NCI-H510A (cell line): ENCODE results near the gene ADAMTSL2.

Source experiments
- DNase-seq: peaks from one replicate; lab custom pipeline; 2025; lab: John Stamatoyannopoulos, UW

ADAMTSL2 gene

DNA sequence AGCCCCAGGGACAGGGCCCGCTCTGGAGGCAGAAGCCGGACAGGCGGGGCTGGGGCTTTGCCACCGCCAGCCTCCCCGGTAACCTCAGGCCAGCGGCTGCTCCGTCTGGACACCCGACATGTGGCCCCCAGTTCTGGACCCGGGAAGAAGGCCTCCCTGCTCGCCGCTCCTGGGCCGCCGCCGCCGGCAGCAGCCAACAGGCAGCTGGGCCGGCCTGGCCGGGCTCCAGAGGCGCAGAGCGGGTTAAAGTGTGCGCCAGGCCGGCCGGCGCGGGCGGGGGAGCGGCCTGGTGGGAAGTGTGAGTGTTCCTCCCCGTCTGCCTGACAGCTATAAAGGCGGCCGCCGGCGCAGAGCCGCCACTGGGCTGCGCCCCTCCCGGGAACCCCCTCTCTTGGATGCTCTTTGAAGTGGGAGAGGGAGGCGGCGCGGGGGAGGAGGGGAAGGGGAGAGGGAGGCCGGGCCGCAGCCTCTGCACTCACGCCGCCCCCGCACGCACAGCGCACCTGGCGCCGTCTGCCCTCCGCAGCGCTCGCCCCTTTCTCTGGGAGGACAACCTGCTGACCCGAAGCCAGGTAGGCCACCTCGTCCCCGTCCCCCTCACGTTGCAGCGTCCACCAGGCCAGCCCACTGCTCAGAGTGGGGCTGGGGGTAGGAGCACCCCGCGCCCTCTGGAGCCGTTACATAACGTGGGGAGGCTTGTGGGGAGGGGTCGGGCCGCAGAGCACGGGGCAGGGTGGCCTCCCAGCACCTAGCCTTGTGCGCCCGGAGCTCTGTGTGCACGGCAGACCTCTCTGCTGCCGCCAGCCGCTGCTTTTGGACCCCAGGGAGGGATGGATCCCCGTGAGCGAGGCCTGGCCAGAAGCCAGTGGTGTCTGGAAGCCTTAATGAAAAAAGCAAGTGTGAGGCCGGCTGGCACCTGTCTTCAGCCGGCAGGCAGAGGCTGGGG lies at the start of gene ADAMTSL2:
Gene ADAMTSL2 (plus strand): TSS at position 359 of the 946 bp plus-strand sequence. CDS start 2,009 bp downstream, outside the sequence.
- DNase-seq, result peak; percentile 74

- DNase-seq, result no peak
Observed at GRCh38 chr9:133485531-133486260, 48.8 kb upstream of the ADAMTSL2 start.

DNA sequence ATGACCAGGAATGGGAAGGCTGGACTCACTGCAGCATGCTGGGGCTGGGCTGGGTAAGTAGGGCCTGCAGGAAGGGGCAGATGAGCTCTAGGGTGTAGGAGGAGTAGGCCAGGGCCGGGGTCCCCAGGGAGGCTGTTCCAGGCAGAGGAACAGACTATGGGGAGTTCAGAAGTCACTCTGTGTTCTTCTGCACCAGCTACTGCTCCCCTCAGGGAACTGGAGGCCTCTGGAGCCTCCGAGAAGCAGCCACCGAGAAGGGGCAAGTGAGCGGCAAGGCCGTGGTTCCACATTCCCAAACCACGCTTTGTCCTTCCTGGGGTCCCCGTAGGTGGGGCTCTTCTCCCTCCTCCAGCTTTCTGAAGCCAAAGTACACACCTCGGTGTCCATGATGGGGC lies 47.2 kb upstream of the ADAMTSL2 start:
- no peak for DNase-seq

DNA sequence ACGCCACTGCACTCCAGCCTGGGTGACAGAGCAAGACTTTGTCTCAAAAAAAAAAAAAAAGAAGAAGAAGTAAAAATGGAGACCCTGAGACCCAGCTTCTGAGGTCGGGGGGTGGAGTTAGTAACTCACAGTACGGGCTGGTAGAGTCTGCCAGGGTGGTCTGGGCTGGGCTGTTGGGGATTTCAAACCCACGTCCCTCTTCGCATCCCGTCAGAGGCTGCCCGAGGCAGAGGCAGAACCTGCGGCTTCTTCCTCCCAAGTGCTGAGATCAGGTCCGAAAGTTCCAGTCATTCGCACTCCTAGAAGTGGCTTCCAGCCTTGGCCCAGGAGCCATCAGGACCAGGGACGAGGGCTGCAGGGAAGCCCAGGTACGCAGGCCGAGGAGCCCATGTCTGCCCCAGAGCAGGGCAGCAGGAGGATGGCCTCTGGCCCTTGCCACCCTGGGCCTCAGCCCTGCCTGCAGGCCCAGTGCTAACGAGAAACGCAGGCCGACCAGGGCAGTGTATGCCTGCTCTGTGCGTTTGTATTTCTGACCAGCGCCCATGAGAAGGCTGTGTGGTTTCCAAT lies 45.7 kb upstream of the ADAMTSL2 start:
- DNase-seq, result no peak

DNA sequence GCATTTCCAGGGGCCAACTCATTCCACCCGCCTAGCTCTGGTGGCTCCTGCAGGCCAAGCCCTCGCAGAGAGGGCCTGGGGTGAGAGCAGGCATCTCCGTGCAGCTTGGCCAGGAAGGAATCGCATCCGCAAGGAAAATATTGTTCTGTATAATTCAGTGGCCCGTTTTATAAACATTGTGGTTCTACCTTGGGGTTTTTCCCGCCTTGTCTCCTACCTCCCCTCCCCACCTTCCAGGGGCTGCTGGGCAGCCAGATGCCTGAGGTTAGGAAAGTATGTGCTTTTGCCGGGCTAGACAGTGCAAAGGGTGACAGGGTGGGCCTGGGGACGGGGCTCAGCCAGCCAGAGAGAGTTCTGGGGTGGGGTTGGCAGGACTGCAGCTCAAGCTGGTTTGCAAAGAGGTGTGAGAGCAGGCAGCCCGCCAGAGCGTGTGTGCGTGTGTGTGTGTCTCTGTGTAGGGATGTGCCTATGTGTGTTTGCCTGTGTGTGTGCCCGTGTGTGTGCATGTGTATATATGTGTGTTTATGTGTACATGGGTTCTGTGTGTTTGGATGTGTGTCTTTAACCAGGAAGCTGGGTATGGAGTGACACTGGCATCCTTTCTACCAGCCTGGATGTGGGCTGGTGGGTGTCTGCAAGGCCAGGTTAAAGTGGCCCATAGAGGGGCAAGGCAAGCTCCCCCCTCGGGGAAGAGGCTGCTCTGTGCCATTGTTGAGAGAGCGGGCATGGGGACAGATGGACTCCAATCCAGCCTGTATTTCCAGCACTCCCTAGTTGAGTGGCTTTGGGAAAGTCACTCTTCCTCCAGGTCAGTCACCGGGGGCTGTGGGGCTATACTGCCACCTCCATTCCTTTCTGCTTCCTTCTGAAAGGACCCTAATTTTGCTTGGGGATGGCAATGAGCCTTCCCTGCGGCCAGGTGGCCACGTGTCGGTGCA lies 45.0 kb upstream of the ADAMTSL2 start:
- no peak for DNase-seq

DNA sequence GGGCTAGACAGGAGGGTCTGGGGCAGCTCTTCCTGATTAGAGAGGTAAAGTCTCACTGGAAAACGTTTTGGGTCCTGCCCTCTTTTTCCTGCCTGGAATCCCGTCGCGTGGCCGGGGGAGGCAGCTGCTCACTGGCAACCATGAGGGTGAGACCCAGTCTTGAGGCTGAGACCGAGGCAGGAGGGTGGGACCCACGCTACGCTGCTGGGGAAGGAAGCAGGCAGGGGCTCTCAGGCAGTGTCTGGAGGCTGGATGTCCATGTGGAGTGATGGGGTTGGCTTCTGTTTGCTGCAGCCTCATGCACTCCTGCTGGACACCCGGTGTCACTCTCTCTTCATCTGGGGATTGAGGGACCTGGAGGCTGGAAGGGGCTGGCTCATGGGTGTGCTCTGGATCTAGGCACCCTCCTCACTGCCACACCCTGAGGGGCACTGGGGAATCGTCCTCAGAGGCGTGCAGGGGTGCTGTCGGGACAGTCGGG lies 44.3 kb upstream of the ADAMTSL2 start:
- DNase-seq, result no peak

GRCh38 chr9:133490865-133491655 lies 43.4 kb upstream of the ADAMTSL2 start:
- no peak for DNase-seq

- no peak for DNase-seq
Observed at GRCh38 chr9:133491656-133491925, 42.9 kb upstream of the ADAMTSL2 start.

GRCh38 chr9:133492061-133493021 lies 42.2 kb upstream of the ADAMTSL2 start:
- no peak for DNase-seq

DNA sequence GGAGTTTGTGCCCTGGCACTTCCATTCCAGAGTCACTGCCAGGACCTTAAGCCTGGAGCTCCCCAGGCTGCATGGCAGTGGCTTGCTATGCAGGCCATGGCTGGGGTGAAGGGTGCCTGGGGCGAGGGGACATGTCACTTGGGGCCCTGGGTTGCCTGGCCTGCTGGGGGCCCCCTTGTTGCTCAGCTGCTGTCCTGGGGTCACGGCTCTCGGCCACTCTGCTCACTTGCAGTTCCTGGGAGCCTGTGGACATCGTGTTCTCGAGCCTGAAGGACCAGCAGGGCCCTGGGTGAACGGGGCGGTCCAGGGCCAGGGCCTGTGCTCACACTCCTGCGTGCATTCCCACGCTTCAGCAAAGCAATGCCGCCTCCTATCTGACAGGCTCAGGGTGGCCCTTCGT lies 41.1 kb upstream of the ADAMTSL2 start:
- no peak for DNase-seq

DNA sequence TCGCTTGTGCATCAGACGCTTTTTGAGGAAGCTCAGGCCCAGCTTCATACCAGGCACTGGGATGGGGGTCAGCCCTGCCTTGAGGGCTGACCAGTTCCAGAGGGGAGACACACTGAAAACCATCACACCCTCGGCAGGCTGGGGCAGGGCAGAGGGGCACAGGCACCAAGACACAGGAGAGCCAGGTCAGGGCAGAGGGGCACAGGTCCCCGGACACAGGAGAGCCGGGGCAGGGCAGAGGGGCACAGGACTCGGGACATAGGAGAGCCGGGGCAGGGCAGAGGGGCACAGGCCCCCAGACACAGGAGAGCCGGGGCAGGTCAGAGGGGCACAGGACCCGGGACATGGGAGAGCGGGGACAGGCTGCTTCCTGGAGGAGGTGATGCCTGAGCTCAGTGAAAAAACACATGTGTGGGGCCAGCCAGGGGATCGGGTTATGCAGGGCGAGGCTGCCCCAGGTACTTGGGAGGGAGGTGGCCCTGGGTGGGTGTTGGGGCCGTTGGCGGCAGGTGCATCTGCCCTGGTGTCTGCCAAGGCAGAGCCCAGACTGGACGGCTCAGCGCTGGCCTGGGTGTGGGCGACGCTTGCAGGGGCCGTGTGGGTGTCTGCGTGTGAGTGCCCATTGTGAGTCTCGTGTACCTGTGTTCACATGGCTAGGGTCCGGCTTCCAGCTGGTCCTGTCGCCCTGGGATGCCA lies 40.5 kb upstream of the ADAMTSL2 start:
- DNase-seq, result no peak

DNA sequence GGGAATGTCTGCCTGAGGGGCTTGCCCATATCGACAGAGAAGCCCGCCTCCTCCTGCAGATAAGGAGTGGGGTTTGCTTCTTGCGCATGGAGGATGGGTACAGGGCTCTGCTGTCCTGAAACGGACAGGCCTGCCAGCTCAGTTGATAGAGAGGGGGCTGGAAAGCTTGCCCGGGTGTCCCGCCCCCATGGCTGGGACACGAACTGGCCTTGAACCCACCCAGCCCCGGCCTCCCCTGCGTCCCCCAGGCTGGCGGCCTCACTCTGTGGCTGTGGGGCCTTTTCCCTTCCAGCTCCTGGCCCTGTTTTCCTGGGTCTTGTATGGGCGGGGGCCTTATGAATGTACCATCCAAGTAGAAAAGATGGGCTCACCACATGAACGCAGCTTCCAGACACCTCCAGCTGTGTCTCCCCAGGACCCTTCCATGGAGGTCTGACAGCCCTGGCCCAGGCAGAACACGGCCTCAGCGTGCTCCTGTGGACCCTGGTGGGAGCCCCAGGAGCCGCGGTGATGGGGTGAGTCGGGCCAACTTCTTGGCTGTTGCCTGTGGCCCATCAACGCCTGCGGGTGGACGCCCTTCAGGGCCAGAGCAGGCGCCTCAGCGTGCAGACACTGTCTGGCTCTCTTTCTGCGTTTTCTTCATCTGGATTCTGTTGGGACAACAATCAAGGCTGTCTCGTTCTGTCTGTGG lies 39.7 kb upstream of the ADAMTSL2 start:
- no peak for DNase-seq

DNA sequence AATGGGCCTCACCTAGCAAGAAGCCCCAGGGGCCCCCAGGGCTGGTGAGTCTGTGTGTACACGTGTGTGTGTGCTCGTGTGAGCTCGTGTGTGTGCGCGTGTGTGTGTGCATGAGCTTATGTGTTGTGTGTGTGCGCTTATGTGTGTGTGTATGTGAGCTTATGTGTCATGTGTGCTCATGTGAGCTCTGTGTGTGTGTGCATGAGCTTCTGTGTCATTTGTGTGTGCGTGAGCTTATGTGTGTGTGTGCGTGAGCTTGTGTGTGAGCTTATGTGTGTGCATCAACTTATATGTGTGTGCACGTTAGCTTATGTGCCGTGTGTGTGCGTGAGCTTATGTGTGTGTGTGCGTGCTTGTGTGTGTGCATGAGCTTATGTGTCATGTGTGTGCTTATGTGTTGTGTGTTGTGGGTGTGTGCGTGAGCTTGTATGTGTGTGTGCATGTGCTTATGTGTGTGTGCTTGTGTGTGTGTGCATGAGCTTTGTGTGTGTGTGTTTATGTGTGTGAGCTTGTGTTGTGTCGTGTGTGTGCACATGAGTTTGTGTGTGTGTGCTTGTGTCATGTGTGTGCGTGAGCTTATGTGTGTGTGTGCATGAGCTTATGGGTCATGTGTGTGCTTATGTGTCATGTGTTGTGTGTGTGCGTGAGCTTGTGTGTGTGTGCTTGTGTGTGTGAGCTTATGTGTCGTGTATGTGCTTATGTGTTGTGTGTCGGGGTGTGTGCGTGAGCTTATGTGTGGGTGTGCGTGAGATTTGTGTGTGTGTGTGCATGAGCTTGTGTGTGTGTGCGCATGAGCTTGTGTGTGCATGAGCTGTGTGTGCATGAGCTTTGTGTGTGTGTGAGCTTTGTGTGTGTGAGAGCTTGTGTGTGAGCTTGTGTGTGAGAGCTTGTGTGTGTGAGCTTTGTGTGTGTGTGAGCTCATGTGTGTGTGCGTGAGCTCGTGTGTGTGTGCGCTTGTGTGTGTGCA lies 38.9 kb upstream of the ADAMTSL2 start:
- DNase-seq, result no peak

DNA sequence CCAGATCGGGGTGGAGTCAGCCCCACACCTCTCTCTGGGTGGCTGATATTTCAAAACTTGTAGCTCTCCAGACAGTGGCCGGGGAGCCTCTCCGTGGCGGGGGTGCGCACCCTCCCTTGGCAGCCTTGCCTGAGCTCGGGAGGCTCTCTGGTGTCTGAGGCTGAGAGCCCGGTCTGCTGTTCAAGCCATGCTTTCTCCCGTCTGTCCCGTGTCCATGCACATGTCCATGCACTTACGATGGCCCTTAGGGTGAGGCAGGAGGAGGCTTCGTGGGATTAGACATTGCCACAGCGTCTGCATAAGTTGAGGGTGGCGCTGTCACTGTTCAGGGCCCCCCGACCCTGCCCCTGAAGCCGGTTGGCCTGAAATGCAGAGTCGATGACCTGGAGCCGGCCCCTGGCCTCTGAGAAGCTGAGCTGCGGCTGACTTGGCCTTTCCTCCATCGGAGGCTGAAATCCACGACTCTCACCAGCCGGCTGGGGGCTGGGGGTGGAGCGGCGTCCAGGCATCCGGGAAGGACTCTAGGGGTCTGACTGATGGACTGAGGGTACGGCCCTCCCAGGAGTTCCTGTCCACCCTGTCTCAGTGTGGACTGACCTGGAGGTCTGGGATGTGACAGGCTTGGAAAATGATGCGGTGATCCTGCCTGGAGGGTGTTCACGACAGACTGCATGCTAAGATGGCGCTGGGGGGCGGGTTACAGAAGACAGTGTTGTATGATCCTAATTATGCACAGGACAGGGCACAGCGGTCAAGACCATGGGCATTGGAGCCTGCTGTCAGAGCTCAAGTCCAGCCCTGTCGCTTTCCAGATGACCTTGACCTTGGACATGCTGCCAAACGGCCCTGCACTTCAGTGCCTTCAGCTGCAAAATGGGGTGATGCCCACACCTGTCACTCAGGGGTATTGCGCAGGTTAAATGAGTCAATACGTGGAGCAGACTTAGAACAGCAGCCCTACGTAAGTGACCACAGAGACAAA lies 37.4 kb upstream of the ADAMTSL2 start:
- DNase-seq, result no peak

DNA sequence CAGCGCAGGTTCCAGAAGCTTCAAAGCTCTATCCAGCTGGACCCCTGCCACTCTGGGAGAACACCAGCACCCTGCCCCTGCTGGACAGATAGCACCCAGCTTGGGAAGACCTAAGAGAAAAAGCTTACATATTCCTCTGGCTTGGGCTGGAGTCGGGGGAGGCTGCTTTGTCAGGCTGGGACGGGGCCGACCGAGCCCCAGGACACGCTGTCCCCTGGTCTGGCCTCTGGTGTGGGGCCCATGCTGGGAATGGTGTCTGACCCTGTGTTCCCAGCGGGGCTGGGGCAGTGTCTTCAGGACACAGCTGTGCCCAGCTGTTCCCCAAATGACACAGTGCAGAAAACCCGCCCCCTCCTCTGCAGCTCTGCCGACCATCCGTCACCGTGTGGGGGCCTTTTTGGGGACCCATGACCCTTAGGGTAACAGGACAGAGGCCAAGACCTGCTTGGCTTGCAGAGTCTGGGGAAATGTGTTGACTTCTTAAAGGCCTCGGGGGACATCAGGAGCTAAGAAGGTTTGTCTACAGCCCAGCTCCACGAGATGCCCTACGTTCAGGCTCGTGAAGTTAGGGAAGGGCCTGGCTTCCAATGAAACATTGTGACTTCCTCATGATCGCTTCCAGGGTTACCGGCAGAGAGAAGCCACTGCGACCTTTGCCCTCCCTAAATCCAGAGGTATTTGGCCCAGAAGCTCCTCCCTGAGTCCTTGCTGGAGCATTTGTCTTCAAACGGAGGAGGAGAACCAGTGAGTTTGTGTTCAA lies 35.2 kb upstream of the ADAMTSL2 start:
- DNase-seq, result no peak
